Osteocyte (in vitro differentiated cells): ENCODE results near the gene CD93. TPM values are rescaled to one million over a fixed set of nuclear protein-coding genes. Genes with fewer than 3 reads are reported as not detected.

Source experiments
- DNase-seq: peaks from one replicate; pipeline ENCODE4 v3.0.0; 2021; ENCODE audit warnings: mixed read lengths; ENCODE audit not compliant: unreplicated experiment; ENCODE audit errors: extremely low spot score
- H3K27ac Mint-ChIP-seq: one replicate; pipeline ENCODE4 v1.8.0; 2021; ENCODE audit warnings: mild to moderate bottlenecking, mixed read lengths; ENCODE audit not compliant: unreplicated experiment
- H3K27me3 Mint-ChIP-seq: one replicate; pipeline ENCODE4 v1.8.0; 2021; ENCODE audit warnings: mixed read lengths; ENCODE audit not compliant: unreplicated experiment
- H3K36me3 Mint-ChIP-seq: one replicate; pipeline ENCODE4 v1.8.0; 2021; ENCODE audit warnings: mixed read lengths; ENCODE audit not compliant: unreplicated experiment
- H3K4me1 Mint-ChIP-seq: one replicate; pipeline ENCODE4 v1.8.0; 2021; ENCODE audit warnings: mixed read lengths; ENCODE audit not compliant: unreplicated experiment
- H3K4me3 Mint-ChIP-seq: one replicate; pipeline ENCODE4 v1.8.0; 2021; ENCODE audit warnings: mild to moderate bottlenecking, moderate library complexity, mixed read lengths; ENCODE audit not compliant: unreplicated experiment
- H3K9me3 Mint-ChIP-seq: one replicate; pipeline ENCODE4 v1.8.0; 2021; ENCODE audit warnings: mixed read lengths; ENCODE audit not compliant: unreplicated experiment
- total RNA-seq: library from RNA; stranded (reverse); gene quantifications from 2 replicates; pipeline ENCODE4 v1.2.1, GENCODE V29; 2021
- TF ChIP-seq, protein P1 (sequence below): fragments of 200-600 bp; sonication (generic); IDR thresholded peaks from 2 replicates; pipeline ENCODE4 v1.5.0; 2021; ENCODE audit warnings: antibody characterized with exemption, mild to moderate bottlenecking, moderate library complexity

The CD93 gene
- total RNA-seq, 1 donor from 2014 or later: 0.21 TPM

DNA sequence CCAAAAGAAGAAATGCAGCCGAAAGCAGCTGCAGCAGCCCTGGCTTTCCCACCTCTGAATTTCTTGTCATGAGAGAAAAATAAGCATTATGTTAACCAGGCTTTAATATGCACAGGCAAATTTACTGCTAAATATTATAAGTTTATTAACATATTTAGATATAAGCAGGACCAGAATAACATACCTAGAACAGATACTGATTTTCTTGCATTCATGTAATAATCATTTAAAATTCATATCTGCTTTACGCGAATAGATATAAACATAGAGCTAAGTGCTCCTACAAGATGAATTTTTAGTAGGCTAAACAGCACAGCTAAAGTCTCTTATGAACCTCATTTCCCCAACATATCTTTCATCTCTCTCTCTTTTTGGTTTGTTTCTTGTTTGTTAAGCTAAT lies 14.7 kb downstream of the CD93 start:
- Mint-ChIP-seq H3K4me1 (no peaks in the 10 kb centered on the region), H3K9me3 (no peaks in the 10 kb centered on the region), H3K36me3 (no peaks in the 10 kb centered on the region), H3K4me3 (no peak overlapping the region), H3K27ac (no peak overlapping the region), H3K27me3 (no peaks in the 10 kb centered on the region)
- DNase-seq: no peak
- TF ChIP-seq, protein P1, sequence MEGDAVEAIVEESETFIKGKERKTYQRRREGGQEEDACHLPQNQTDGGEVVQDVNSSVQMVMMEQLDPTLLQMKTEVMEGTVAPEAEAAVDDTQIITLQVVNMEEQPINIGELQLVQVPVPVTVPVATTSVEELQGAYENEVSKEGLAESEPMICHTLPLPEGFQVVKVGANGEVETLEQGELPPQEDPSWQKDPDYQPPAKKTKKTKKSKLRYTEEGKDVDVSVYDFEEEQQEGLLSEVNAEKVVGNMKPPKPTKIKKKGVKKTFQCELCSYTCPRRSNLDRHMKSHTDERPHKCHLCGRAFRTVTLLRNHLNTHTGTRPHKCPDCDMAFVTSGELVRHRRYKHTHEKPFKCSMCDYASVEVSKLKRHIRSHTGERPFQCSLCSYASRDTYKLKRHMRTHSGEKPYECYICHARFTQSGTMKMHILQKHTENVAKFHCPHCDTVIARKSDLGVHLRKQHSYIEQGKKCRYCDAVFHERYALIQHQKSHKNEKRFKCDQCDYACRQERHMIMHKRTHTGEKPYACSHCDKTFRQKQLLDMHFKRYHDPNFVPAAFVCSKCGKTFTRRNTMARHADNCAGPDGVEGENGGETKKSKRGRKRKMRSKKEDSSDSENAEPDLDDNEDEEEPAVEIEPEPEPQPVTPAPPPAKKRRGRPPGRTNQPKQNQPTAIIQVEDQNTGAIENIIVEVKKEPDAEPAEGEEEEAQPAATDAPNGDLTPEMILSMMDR: no peak

DNA sequence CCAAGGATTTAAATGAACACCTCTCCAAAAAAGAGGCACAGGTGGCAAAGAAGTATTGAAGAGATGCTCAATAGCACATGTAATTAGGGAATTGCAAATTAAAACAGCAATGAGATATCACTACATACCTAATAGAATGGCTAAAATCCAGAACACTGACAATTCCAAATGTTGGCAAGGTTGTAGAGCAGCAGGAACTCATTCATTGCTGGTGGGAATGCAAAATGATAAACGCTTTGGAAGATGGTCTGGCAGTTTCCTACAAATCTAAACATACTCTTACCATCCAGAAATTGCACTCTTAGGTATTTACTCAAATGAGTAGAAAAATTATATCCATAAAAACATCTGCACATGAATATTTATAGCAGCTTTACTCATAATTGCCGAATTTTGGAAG lies 17.0 kb downstream of the CD93 start:
- Mint-ChIP-seq H3K36me3 (no peaks in the 10 kb centered on the region), H3K27me3 (no peaks in the 10 kb centered on the region)

DNA sequence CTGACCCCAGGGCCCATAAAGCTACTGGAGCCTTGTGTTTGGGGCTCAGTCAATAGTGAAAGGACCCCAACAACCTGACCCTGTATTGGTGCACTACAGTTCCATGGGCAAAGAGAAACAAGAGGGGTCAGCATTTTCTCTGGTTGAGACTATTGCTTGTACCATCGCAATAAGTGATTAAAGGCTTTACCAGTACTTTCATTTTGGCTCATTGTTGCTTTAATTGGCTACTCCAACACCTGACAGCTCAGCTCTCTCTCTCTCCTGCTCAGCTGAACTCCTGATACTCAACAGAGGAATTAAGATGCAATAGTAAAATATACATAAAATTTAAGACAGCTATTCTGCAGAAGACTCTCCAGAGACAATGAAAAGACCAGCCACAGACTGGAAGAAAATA lies 17.8 kb downstream of the CD93 start:
- H3K4me1 Mint-ChIP-seq: peaks cover 17% of the 10 kb centered on the region
- TF ChIP-seq, protein P1: no peak
- H3K27me3 Mint-ChIP-seq: no peaks in the 10 kb centered on the region
- no peaks in the 10 kb centered on the region for H3K36me3 Mint-ChIP-seq
- no peak for DNase-seq
- H3K9me3 Mint-ChIP-seq: no peaks in the 10 kb centered on the region
- H3K4me3 Mint-ChIP-seq: no peak overlapping the region
- H3K27ac Mint-ChIP-seq: no peak overlapping the region

More for the DNA sequence above, 17.0 kb downstream of the CD93 start:
- H3K27ac Mint-ChIP-seq: no peak overlapping the region
- no peak overlapping the region for H3K4me3 Mint-ChIP-seq
- H3K4me1 Mint-ChIP-seq: peaks cover 9% of the 10 kb centered on the region
- TF ChIP-seq, protein P1: no peak
- no peak for DNase-seq
- H3K9me3 Mint-ChIP-seq: no peaks in the 10 kb centered on the region

DNA sequence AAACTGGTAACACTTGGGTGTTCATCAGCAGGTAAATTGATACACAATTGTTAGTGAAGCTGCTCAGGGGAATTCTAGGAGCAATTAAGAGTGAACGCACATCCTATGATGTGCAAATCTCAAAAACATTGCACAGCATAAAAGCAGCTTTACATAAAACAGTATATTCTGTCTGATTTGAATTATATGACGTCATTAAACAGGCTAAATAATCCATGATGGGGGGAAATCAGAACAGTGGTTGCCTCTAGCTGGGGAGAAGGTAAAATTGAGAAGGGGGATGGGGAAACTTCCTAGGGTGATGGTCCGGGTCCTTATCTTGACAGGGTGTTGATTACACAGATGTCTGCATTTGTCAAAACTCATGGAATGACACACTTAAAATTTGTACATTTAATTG lies 19.4 kb downstream of the CD93 start:
- no peak overlapping the region for H3K4me3 Mint-ChIP-seq
- no peaks in the 10 kb centered on the region for H3K36me3 Mint-ChIP-seq
- peaks cover 32% of the 10 kb centered on the region for H3K4me1 Mint-ChIP-seq
- no peaks in the 10 kb centered on the region for H3K9me3 Mint-ChIP-seq
- TF ChIP-seq, protein P1: no peak
- DNase-seq: no peak
- no peak overlapping the region for H3K27ac Mint-ChIP-seq
- no peaks in the 10 kb centered on the region for H3K27me3 Mint-ChIP-seq

DNA sequence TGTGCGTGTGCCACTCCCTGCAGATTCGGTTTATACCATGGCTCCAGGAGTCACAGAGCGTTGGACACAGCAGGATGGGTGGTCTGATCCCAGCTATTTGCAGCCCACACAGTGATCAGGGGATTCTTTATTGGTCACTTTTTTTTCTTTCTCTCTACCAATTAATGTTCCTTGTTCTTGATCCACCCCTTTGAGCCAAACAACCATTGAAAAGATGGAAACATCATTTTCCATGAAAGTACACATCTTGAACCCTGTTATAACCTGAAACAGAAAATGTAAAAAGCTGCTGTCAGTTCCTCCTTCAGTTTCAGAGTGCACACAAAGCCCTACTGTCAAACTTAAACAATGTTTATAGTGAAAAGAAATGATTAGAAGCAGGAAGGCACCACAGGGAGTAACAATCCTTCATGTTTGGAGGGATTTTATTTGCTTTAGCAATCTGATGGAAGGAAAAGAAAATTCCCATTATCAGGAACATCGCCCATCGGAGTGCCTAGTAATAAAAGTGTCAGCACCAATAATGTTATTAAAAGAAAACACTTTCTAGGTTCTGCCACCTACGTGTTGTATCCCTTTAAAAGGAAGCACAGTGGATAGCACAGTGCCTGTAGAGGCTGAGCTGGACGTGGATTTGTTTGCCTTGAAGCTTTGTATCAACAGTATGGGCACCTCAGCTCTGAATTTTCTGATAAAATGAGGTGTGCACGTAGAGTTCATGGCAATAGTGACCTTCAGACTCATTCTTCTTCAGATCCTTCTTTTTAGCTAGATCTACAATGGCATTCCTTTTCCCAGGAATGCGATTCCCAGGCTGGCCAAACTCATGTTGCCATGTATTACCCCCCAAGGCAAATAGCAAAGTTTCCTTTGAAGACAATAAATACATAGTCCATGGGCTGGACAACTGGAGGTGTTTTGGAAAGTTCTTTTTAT lies 20.6 kb downstream of the CD93 start:
- Mint-ChIP-seq H3K4me3 (no peak overlapping the region), H3K27me3 (no peaks in the 10 kb centered on the region), H3K36me3 (no peaks in the 10 kb centered on the region), H3K27ac (no peak overlapping the region), H3K4me1 (peaks cover 45% of the 10 kb centered on the region), H3K9me3 (no peaks in the 10 kb centered on the region)
- DNase-seq: no peak
- TF ChIP-seq, protein P1: no peak
